Epithelial cell of prostate (primary cell): ENCODE measurements around the gene KIAA1614.
"Not testable (repeated sequence)": the region's sequence is repeated elsewhere in the genome, so short reads cannot be mapped to it uniquely, and the experiment has no call there.

ENCODE experiments used
- DNase-seq: peaks from one replicate; pipeline ENCODE4 v3.0.0-alpha.2; 2011; ENCODE audit warnings: low read depth, low spot score
- H3K27ac ChIP-seq: fragments of 450-650 bp; 2 replicates; pipeline ENCODE4 v1.5.1; 2017; ENCODE audit warnings: mild to moderate bottlenecking

Gene KIAA1614

DNA sequence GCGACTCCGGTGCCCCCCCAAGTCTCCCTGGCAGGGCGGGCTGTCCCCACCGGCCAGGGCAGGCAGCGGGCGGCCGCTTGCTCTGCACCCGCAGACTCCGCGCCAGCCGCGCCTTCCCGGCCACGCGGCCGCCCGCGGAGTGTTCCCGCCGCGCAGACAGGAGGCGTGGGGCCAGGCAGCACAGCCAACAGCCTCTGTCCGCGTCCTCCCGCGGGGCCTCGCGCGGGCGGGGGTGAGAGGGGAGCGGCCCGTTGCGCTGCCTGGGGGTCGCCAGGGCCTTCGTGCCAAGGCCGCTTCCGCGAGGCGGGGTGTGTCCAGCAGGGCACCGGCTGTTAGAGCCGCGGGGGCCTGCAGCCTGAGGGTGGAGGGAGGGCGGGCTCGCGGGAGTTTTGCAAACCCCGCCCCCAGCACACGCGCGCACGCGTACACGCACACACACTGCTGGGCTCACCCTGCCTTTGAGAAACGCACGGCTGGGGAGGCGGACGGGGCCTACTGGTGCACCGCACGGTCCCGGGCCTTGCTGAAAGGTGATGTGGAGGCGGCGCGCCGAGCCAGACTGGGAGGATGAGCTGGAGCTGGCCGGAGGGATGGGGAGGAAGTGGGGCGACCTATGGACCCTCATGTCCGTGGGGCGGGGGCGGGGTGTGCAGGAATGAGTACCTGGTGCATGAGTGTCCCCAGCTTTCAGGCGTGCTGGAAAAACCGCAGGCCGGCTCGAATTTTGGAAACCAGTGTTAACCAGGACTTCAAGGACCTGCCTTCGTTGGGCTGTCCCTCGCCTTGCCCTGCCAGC is 41.5 kb downstream of the KIAA1614 start:
- no peak overlapping the region for H3K27ac ChIP-seq
- DNase-seq, result no peak

DNA sequence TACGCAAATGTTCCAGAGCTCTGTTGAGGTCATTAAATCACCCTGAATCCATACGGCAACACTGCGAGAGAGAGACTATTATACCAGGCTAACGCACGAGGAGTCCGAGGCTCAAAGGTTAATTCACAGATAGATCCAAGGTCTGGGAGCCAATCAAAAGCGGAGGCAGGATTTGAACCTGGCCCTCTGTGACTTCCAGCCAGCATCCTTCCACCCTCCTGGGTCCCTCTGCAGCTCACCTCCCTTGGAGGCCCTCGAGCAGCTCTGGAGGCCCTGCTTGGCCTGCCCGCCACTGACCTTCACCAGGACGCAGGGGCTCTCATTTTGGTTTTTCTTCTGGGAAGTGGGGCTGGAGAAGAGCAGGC is 42.1 kb downstream of the KIAA1614 start:
- no peak for DNase-seq
- no peak overlapping the region for H3K27ac ChIP-seq

DNA sequence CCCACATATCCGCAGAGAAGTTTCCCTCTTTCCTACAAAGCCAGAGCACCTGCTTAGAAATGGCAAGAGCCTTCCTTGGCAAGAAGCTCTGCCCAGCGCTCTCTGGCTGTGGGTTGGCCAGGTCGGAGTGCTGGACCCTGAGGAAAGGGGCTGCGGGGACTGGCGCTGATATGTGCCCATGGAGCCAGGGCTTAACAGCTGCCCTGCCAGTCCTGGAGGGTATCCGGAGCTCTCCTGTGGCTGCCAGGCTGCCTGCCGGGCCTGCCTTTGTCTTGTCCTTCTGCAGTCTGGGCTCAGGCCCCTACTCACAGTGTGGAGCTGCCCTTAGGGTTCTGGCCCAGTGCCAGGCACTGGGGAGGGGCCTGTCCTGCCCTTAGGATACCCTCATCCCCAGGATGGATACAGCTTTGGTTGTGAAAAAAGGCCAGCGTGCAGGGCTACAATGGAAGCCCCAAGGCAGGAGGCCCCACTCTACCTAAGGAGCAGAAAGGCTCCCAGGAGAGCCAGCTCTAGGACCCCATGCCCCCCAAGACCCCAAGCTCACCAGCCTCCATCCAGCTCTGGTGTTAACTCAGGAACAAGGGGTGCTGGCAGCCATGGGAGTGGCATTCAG is 43.4 kb downstream of the KIAA1614 start:
- no peak for DNase-seq
- H3K27ac ChIP-seq, result no peak overlapping the region

DNA sequence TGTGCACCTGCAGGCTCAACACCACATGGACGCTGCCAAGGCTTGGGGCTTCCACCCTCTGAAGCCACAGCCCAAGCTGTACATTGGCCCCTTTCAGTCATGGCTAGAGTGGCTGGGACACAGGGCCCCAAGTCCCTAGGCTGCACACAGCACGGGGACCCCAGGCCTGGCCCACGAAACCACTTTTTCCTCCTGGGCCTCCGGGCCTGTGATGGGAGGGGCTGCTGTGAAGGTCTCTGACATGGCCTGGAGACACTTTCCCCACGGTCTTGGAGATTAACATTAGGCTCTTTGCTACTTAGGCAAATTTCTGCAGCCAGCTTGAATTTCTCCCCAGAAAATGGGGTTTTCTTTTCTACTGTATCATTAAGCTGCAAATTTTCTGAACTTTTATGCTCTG is 46.9 kb downstream of the KIAA1614 start:
- not testable (repeated sequence) for H3K27ac ChIP-seq, DNase-seq

DNA sequence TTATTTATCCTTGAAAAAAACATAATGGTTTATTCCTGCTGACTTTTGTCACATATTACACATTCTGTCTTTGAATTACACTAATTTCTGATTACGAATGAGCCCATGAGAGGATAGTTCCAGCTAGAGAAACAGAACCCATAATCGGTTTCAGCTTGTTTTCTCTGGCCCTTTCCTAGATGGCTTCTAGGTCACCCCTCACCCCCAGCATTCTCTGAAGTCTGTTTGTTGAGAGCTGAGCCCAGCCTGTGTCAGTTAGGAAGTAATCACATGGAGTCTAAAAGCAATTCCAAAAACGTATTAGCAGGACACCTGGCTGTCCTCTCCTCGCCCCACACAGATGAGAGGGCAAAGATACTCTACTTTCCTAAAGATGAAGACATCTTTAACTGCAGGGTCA is 48.9 kb downstream of the KIAA1614 start:
- no peak overlapping the region for H3K27ac ChIP-seq
- DNase-seq, result no peak

DNA sequence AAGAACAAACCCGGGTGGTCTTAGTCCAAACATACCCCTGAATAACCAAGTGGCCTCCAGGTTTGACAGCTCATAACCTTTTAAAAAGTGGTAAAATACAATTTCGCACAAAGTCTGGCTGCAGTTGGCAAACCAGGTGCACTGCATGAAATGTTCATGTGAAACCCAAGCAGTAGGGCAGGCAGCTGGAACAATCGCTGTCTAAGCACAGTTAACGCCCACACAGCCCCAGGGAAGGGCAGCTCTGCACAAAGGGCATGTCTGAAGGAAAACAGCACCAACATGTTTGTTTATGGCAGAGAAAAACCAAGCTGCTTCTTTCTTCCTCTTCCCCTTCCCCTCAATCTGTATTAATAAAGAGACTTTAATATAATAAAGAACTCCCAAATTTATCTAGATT is 49.5 kb downstream of the KIAA1614 start:
- DNase-seq, result no peak
- H3K27ac ChIP-seq, result no peak overlapping the region

DNA sequence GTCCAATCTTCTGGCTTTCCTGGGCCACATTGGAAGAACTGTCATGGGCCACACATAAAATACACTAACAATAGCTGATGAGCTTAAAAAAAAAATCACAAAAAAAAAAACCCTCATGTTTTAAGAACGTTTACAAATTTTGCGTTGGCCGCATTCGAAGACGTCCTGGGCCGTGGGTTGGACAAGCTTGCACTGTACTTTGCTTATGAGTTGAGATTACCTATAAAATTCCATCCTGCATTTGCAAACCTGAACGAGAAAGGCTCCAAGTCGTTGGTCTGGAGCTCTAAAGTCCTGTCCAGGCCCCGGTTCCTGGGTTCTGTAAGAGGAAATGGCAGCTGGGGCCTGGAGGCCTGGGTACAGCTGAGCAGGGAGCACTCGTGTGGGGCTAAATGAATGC is 51.4 kb downstream of the KIAA1614 start:
- no peak overlapping the region for H3K27ac ChIP-seq
- DNase-seq, result no peak

DNA sequence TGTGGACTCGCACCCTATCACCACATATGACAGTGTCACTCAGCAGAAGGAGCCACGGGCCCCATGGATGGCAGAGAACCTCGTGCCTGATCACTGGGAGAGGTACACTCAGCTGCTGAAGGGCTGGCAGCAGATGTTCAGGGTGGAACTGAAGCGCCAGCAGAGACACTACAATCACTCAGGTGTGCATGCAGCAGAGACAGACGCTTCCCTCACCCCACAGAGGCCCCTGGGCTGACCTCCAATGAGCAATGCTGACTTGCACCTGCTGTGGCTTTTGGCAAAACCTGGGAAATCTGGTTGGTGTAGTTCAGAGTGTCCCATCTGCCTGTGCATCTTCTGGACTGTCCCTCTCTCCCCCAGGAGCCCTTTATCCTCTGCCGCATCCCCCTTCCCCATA is 51.9 kb downstream of the KIAA1614 start:
- no peak for DNase-seq
- H3K27ac ChIP-seq, result no peak overlapping the region

DNA sequence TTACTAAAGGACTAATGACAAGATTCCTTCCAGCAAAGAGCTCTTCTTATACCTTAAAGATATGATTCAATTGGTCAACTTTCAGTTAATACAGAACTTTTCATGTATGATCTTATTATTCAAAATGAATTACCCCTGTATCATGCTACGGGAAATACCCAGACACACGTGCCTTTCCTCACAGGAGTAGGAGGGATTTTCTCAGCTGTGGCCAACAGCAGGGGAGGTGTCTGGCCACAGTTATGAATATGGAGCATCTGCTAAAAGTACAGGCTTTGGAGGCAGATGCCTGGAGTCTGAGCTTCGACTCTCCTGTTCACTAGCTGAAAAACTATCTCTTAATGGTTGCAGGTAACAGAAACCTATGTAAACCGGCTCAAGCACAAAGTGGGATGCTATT is 53.6 kb downstream of the KIAA1614 start:
- H3K27ac ChIP-seq, result no peak overlapping the region
- no peak for DNase-seq

DNA sequence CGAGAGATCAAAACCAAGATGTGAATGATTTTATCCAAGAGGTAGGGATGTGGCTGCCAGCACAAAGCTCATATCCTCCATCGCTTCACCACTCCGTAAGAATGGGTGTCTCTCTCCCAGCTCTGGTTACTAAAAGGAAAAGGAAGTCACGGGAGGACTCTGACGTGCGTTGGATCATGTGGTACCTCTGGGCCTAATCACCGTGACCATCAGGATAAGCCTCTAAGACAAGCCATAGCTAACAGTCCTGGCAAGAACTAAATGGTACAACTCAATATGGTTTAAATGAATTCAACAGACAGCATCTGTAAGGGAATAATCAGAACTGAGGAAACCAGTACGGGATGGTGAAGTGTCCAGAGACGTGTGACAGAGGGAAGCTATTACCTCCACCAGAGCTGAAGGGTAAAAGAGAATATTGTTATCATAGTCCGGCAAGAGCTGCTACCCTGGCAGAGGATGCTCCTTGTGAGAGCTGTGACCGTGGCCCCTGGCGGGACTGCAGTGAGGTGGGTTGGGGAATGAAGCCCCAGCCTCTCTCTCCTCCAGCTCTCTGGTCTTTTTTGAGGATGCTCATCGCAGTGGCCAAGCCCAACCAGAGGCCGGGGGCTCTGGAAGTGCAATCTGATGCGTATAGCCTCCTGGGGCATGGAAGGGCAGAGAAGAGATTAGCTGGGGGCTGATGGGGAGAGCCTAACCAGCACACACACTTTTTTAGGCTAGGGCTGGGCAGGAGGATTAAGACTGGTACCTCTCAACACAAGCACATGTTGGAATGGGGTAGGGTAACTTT is 54.2 kb downstream of the KIAA1614 start:
- H3K27ac ChIP-seq, result no peak overlapping the region
- DNase-seq, result no peak

DNA sequence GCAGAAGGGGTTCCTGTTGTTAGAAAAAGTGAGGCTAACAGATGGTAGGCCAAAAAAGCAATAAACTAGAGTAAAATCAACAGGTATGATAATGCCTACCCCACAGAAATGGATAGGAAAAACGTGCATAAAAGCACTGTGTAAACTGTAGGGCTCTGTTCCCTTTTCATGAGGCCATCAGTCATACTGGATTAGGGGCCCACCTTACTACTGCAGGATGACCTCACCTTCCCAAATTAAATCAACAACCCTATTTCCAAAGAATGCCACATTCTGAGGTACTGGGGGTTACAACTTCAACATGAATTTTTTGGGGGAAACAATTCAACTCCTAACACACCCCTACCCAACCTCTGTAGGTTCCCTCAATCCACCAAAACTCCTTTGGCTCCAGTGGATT is 54.9 kb downstream of the KIAA1614 start:
- no peak overlapping the region for H3K27ac ChIP-seq
- DNase-seq, result no peak

DNA sequence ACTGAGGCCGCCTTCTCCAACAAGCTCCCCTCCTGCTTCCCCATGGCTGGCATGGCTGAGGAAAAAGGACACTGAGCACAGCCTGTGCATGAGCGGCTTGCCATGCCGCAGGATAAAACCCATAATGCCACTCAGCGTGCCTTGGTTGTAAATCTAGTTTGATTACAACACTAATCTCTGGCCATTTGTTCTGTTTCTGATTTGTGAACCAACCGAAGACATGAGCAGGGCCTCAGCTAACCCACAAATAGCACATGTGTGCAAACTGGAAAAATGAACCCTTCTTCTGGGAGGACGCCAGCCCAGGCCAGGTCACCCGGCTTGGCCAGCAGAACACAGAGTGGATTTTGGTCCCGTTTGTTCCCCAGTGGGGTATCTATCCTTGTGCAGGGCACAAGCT is 56.1 kb downstream of the KIAA1614 start:
- not testable (repeated sequence) for H3K27ac ChIP-seq, DNase-seq

DNA sequence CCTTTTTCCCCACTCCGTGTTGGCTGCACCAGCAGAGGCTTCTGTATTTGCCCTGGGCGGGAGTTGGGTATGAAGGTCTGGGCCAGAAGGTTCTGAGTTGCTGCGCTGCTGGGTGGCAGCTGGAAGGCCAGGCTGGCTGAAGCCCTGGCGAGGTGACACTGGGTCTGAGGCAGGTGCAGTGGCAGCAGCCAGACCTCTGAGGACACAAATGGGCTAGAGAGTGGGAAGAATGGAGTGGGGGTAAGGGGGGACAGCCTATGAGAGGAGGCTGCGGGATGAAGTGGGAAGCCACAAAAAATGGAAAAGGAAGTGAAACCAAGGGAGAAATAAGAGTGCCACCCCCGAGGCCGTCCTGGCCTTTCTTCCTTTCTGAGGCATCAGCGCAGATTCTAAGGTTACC is 56.7 kb downstream of the KIAA1614 start:
- no peak for DNase-seq
- H3K27ac ChIP-seq, result no peak overlapping the region

DNA sequence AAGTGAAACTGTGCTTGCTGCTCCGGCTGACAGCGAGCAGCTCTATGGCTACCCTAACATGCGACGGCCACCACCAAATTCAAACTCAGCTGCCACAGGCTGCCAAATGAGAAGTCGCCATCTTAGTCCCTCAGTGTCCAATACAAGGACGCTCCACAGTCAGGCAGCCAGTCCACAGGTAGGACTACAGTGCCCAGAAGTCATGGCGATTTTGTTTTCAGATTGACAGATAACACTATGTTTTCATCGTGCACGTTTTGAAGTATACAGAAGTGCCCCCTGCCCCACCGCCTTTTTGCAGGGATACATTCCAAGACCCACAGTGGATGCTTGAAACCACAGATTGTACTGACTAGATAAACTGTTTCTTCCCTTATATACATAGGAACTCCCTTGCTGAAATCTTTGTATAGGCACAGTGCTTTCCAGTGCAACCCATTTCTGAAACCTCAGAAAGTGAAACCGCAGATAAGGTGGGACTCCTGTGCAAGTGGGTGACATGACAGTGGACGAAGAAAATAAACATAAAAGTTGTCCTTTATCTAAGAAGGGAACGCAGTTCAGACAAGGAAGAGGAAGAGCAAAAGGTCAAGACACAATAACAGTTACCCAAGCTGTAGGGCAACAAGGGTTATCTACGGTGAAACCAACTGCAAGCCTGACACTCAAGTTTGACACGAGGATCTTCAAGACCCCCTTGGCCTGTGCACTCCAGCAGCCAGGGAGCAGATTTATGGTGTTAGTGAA is 57.8 kb downstream of the KIAA1614 start:
- no peak overlapping the region for H3K27ac ChIP-seq
- DNase-seq, result no peak

DNA sequence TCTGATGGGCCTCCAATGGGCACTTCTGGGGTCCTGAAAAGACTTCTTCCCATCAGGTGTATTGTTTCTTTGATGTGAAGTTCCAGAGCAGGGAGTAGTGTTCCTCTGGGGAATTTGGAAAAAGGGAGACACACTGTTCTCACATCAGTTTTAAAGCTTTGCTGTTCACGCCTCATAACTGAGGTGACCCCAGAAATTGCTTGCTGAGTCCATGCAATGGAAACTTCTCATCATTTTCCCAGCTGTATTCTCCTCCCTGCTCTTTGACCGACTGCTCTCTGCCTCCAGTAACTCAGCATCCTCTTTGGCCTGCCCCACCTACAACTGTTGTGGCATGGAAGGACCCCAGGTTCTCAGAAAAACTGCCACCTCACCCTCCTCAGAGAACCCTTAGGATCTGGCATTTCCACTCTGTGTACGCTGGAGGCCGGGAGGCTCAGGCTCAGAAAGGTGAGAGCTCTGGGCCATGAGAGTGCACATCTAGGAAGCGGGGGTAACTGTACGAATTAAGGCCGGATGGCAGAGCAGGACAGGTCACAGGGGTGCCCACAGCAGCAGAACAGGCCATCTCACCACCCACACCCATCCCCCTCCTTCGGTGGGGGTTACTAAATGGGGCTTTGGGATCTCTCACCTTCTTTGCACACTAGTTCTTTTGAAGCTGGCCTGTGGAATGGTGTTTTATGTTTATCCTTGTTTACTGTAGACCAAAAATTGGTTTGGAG is 58.7 kb downstream of the KIAA1614 start:
- no peak overlapping the region for H3K27ac ChIP-seq
- DNase-seq, result no peak

DNA sequence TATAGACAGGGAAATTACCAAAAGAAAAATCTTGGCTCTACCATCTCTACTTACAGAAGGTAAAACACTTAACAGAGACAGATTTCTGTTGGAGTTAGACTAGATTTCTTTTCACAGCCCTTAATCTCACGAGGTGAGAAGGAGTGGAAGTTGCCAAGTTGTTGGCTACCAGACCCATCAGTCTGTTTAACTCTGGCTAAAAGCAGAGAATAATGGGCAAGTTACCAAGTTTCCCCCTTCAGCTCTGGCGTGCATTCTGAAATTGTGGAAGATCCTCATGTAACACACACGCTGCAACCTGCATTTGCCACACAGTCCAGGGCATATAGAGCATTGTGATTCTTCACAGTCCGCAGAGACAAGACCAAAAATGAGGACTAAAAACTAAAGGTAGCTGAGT is 60.7 kb downstream of the KIAA1614 start:
- H3K27ac ChIP-seq, result no peak overlapping the region
- no peak for DNase-seq

DNA sequence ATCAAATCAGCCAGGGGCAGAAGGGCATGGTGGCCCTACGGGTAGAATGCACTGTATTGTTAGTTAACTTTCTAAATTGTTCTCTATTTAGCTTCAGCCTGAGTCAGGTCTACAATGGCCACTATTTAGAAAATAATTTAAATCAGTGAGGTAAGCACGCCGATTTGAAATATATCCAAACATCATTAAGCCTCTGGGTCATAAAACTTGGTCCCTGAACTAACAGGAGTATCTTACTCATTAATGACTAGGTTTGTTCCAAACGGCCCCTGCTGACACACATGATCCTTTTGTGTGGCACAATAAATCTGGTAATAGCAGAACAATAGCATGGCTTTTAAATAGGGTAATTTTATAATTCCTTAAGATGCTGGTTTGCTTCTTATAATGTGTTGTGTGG is 61.5 kb downstream of the KIAA1614 start:
- no peak for DNase-seq
- H3K27ac ChIP-seq, result no peak overlapping the region

DNA sequence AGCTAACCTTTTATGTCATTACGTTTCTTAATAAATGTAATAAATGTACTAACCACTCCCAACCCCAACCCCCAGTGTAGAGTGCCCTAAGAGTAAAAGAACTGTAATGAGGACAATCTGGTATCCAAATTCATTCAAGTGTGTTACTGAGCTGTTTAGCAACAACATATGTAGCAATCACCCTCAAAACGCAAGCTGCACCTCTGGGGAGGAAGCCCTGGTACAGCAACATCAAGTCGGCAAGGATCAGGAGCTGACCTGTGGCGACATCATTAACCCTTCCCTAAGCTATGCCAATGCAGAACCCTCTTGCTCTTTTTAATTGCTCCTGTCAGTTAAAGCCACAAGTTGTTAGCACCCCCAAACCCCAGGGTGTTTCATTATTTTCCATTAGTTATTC is 62.9 kb downstream of the KIAA1614 start:
- no peak for DNase-seq
- H3K27ac ChIP-seq, result no peak overlapping the region

DNA sequence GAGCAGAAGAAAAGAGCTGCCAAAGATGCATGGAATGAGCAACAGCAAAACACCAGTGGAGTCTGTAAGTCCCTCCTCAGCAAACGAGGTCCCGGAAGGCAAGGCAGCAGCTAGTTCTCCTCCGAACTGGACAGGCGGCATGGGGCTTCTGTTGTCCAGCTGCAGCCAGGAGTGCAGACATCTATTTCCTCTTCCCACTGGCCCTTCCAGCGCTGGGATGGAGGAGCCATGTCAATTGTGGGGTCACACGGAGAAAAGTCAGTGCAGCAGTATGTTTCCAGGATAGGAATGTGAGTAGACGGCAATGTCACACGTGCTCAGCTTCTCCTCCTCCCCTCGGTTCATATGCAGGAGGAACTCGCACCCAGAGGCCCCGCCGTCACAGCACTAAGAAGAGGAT is 63.5 kb downstream of the KIAA1614 start:
- no peak for DNase-seq
- no peak overlapping the region for H3K27ac ChIP-seq

DNA sequence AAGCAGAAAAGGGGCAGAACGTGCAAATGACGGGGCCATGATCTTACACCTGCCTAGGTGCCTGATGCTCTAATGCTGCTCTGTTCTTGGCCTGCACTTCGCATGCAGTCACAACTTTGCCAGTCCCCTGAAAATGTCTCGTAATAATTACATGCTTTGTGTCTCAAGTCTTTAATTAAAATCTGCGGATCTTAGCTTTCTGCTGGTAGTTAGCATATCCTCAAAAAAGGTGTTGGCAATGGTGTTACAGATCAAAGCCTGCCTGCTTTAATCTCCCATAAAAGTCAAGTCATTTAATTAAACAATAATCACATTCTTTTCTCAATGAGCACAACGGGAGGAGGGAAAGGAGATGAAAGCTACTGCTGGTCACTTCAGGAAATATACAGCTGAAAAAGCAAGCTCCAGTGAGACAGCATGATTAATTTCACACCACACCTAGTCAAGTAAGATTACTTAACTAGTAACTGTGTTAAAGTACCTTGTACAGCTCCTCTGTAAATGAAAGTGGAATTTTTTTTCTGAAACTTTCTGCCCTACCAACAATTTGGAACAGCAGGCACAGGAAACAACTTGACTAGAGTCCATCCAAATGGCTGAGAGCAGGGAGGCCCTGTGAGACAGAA is 64.1 kb downstream of the KIAA1614 start:
- no peak for DNase-seq
- H3K27ac ChIP-seq, result no peak overlapping the region
